Measurements from ENCODE around the gene TNNC1.

The TNNC1 gene

GRCh38 chr3:52455283-52456168 is 1.7 kb upstream of the TNNC1 start, which contains the start of gene NISCH:
TSS of gene NISCH (plus strand) at chr3:52455604. CDS start at chr3:52455642, 38 bp downstream.
- peak within 1 kb of the TSS; percentile 79 for H3K27ac ChIP-seq
- no peak for TF ChIP-seq CTCF (IDR thresholded peaks at IDR 0.05)
- no peak for TF ChIP-seq ZFX (IDR thresholded peaks at IDR 0.05; ENCODE audit: borderline replicate concordance)

DNA sequence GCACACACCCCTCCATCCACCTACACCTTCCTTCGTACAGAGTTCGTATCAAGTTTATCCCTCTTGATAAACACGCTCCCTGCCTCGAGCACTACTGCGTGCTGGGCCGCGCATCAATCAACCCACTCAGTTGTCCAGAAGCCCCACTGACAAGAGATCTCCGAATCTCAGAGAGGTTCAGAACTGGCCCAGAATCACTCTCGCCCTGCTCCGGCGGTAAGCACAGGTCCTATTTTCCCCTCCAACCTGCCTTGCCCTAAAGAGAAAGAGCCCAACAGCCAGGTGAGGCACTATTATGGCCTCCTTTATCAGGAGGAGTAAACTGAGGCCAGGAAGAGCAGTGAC is 1.1 kb upstream of the TNNC1 start:
- H3K27ac ChIP-seq, result peak overlapping the region; percentile 79
- TF ChIP-seq ZFX (IDR thresholded peaks at IDR 0.05; ENCODE audit: borderline replicate concordance) (no peak), CTCF (IDR thresholded peaks at IDR 0.05) (no peak)

DNA sequence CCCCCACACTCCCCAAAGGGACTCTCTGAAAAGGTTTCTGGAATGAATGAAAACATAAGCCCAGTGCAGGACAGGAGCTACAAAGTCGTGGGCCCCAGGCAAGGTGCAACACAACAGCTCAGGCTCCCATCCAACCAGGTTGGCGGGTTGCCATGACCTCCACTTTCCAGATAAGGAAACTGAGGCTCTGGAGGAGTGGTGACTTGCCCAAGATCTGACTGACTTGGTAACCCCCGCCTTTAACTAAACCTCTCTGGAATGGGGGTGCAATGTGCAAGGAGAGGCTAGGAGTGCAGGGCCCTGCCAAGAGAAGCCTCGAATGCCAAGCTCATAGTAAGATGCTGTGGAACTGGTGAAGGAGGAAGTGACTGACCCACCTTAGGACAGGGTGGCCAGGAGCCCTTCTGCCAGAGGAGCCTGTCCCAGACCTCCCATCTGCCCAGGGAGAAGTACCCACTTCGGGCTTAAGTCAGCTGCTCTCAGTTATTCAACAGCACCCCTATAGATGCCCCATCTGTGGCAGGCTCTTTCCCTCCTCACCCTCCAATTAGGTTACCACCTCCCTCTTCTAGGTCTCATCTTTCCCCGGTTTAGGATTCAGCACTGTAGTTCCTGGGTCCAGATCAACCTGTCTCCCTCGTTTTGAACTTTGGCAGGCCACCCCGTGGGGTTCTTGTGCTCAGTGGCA is 553 bp upstream of the TNNC1 start:
- H3K27ac ChIP-seq, result peak overlapping the region; percentile 79
- TF ChIP-seq CTCF (IDR thresholded peaks at IDR 0.05), result no peak
- TF ChIP-seq ZFX (IDR thresholded peaks at IDR 0.05; ENCODE audit: borderline replicate concordance), result no peak

DNA sequence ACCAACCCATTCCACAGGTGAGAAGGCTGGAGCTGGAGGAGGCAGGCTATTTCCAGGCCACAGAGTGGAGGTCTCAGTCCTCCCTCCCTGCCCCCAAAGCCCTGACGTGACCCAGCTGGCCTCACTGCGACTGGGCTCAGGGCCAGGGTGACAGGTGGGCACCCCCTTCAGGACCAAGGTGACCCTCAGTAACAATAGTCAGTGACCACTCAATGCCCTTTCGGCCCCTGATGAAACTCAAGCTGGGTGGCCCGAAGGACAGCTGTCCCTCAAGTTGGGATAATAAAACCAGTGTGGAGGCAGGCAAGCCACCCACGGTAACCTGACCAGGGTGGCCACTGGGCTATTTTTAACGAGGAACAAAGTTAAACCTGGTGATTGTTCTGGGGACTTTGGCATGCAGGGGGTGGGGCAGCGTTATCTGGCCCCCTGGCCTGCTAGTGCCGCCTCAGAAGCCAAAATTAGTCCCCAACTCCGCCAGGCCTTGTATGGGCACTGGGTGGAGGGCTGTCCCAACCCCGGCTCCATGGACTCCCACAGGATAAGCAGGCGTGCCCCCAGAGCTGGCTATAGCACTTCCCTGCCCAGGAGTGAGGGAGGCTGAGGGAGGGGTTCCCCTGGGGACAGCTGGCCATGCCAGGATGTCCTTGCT is 1.1 kb downstream of the TNNC1 start:
- H3K27ac ChIP-seq, result no peak overlapping the region
- no peak for TF ChIP-seq ZFX (IDR thresholded peaks at IDR 0.05; ENCODE audit: borderline replicate concordance)
- TF ChIP-seq CTCF (IDR thresholded peaks at IDR 0.05), result no peak

DNA sequence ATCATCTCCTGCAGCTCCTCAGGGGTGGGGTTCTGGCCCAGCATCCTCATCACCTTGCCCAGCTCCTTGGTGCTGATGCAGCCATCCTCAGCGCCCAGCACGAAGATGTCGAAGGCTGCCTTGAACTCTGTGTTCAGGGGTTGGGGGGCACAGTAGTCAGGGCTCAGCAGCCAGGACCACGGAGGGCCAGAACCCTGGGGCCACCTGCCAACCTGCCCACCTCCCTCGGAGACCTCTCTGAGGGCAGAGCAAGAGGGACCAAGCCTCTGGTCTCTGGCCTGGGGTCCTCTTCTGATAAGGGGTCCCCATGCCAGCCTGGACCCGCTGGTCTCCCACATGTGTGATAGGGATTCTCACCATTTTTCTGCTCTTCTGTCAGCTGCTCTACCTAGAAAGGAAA is 1.7 kb downstream of the TNNC1 start:
- no peak overlapping the region for H3K27ac ChIP-seq
- TF ChIP-seq ZFX (IDR thresholded peaks at IDR 0.05; ENCODE audit: borderline replicate concordance) (no peak), CTCF (IDR thresholded peaks at IDR 0.05) (no peak)

DNA sequence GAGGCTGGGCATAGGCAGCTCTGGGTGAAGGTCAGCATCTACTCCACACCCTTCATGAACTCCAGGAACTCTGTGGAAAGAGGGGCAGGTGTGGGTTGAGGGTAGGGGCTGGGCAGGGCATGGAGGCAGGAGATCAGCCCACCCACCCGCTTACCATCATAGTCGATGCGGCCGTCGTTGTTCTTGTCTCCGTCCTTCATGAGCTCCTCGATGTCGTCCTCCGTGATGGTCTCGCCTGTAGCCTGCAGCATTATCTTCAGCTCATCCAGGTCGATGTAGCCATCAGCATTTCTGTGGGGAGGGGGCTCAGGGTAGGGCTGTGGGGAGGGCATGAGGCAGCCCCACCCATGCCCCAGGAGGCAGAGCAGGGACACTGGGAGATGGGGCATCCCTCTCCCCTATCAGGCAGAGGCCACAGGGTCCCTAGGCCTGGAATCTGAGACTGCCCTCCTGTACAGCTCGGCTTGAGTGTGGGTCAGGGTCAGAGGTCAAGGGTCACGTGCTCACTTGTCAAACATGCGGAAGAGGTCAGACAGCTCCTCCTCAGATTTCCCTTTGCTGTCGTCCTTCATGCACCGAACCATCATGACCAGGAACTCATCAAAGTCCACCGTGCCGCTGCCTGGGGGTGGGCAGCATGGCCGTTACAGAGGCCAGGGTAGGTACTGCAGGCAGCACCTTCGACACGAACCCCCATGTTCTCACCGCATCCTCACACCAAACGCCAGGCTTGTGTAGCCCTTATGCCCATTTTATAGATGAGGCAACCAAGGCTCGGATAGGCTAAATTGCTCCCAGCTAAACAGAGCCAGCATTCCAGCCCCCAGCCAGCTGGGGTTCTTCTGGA is 2.4 kb downstream of the TNNC1 start:
- no peak overlapping the region for H3K27ac ChIP-seq

More for the DNA sequence above, 2.4 kb downstream of the TNNC1 start:
- TF ChIP-seq ZFX (IDR thresholded peaks at IDR 0.05; ENCODE audit: borderline replicate concordance), result no peak
- TF ChIP-seq CTCF (IDR thresholded peaks at IDR 0.05), result no peak

Data from 22Rv1 (cell line).